H9 (cell line): ENCODE measurements around the gene BTLA. TPM values are rescaled to one million over a fixed set of nuclear protein-coding genes. Genes with fewer than 3 reads are reported as not detected.

Experiments used
- DNase-seq: peaks from one replicate; pipeline ENCODE4 v3.0.0-alpha.2; 2017
- H2AFZ ChIP-seq: one replicate; pipeline ENCODE4 v1.6.1; 2013; ENCODE audit warnings: mild to moderate bottlenecking, low read length, control low read depth, moderate library complexity
- H2AK5ac ChIP-seq: 2 replicates; pipeline ENCODE4 v1.6.1; 2013; ENCODE audit warnings: low read length, control low read depth, mixed read lengths; ENCODE audit not compliant: insufficient read length
- H2BK120ac ChIP-seq: one replicate; pipeline ENCODE4 v1.6.1; 2013; ENCODE audit warnings: low read depth, mild to moderate bottlenecking, low read length, control low read depth, inconsistent platforms; ENCODE audit not compliant: poor library complexity, severe bottlenecking
- H2BK12ac ChIP-seq: 2 replicates; pipeline ENCODE4 v1.6.1; 2013; ENCODE audit warnings: low read length, control low read depth, mixed read lengths, low read depth; ENCODE audit not compliant: insufficient read length
- H2BK15ac ChIP-seq: 2 replicates; pipeline ENCODE4 v1.6.1; 2013; ENCODE audit warnings: low read depth, low read length, control low read depth
- H2BK20ac ChIP-seq: one replicate; pipeline ENCODE4 v1.6.1; 2013; ENCODE audit warnings: low read depth, mild to moderate bottlenecking, low read length, control low read depth, inconsistent platforms; ENCODE audit not compliant: poor library complexity, severe bottlenecking
- H2BK5ac ChIP-seq: 2 replicates; pipeline ENCODE4 v1.6.1; 2013; ENCODE audit warnings: low read length, control low read depth, mixed read lengths; ENCODE audit not compliant: insufficient read length
- H3K14ac ChIP-seq: 2 replicates; pipeline ENCODE4 v1.6.1; 2013; ENCODE audit warnings: low read length, control low read depth; ENCODE audit not compliant: insufficient read depth
- H3K18ac ChIP-seq: 2 replicates; pipeline ENCODE4 v1.6.1; 2013; ENCODE audit warnings: low read depth, mild to moderate bottlenecking, mixed read lengths, low read length, control low read depth; ENCODE audit not compliant: insufficient read length
- H3K23ac ChIP-seq: 2 replicates; pipeline ENCODE4 v1.6.1; 2013; ENCODE audit warnings: low read length, control low read depth, mixed read lengths, low read depth; ENCODE audit not compliant: insufficient read length
- H3K23me2 ChIP-seq: 2 replicates; pipeline ENCODE4 v1.6.1; 2013; ENCODE audit warnings: low read depth, mild to moderate bottlenecking, mixed read lengths, low read length, control low read depth; ENCODE audit not compliant: insufficient read length, poor library complexity, severe bottlenecking
- H3K27ac ChIP-seq: 2 replicates; pipeline ENCODE4 v1.5.1; 2013; ENCODE audit warnings: low read length, control low read depth, mixed read lengths, low read depth; ENCODE audit not compliant: insufficient read length
- H3K27me3 ChIP-seq: 2 replicates; pipeline ENCODE4 v1.6.1; 2013; ENCODE audit warnings: low read length, control low read depth, inconsistent platforms; ENCODE audit not compliant: insufficient read depth
- H3K4ac ChIP-seq: 2 replicates; pipeline ENCODE4 v1.6.1; 2013; ENCODE audit warnings: low read depth, mild to moderate bottlenecking, control low read depth, inconsistent platforms, low read length, moderate library complexity
- H3K4me1 ChIP-seq: 2 replicates; pipeline ENCODE4 v1.6.1; 2013; ENCODE audit warnings: low read length, control low read depth, inconsistent platforms; ENCODE audit not compliant: insufficient read depth
- H3K4me2 ChIP-seq: 2 replicates; pipeline ENCODE4 v1.6.1; 2013; ENCODE audit warnings: low read length, control low read depth, mixed read lengths; ENCODE audit not compliant: insufficient read length, insufficient read depth
- H3K56ac ChIP-seq: 2 replicates; pipeline ENCODE4 v1.6.1; 2013; ENCODE audit warnings: low read depth, mild to moderate bottlenecking, mixed read lengths, low read length, control low read depth; ENCODE audit not compliant: insufficient read length
- H3K79me1 ChIP-seq: 2 replicates; pipeline ENCODE4 v1.6.1; 2013; ENCODE audit warnings: low read depth, mild to moderate bottlenecking, moderate library complexity, low read length, control low read depth, inconsistent platforms; ENCODE audit not compliant: insufficient read depth, poor library complexity, severe bottlenecking
- H3K79me2 ChIP-seq: 2 replicates; pipeline ENCODE4 v1.6.1; 2013; ENCODE audit warnings: low read length, control low read depth, inconsistent platforms; ENCODE audit not compliant: insufficient read depth
- H3K9ac ChIP-seq: 2 replicates; pipeline ENCODE4 v1.6.1; 2013; ENCODE audit warnings: low read length, control low read depth, mixed read lengths; ENCODE audit not compliant: insufficient read length; ENCODE audit errors: extremely low read depth
- H3K9me3 ChIP-seq: one replicate; pipeline ENCODE4 v1.6.1; 2013; ENCODE audit warnings: low read depth, low read length, inconsistent platforms; ENCODE audit not compliant: control insufficient read depth
- H3T11ph ChIP-seq: one replicate; pipeline ENCODE4 v1.6.1; 2013; ENCODE audit warnings: mild to moderate bottlenecking, low read length, control low read depth, inconsistent platforms
- H4K20me1 ChIP-seq: one replicate; pipeline ENCODE4 v1.6.1; 2013; ENCODE audit not compliant: control insufficient read depth, insufficient read length, insufficient read depth
- H4K5ac ChIP-seq: 2 replicates; pipeline ENCODE4 v1.6.1; 2013; ENCODE audit warnings: low read depth, mild to moderate bottlenecking, mixed read lengths, low read length, control low read depth; ENCODE audit not compliant: insufficient read length
- H4K8ac ChIP-seq: replicated peaks from 2 replicates; pipeline ENCODE4 v1.6.1; 2013; ENCODE audit warnings: low read length, control low read depth, mixed read lengths, low read depth; ENCODE audit not compliant: insufficient read length
- H4K91ac ChIP-seq: 2 replicates; pipeline ENCODE4 v1.6.1; 2013; ENCODE audit warnings: low read depth, mild to moderate bottlenecking, moderate library complexity, mixed read lengths, low read length, control low read depth; ENCODE audit not compliant: insufficient read length
- H3K27ac Mint-ChIP-seq, 3 experiments: 2 replicates in 2 of 3; 3 replicates in 1 of 3; pipeline ENCODE4 v1.8.0; 2020 to 2021; ENCODE audit warnings: mixed read lengths in 3 of 3, mild to moderate bottlenecking in 1 of 3, moderate library complexity in 1 of 3
- H3K27me3 Mint-ChIP-seq: 2 replicates; pipeline ENCODE4 v1.8.0; 2021; ENCODE audit warnings: low read depth, mild to moderate bottlenecking, moderate library complexity, mixed read lengths
- H3K36me3 Mint-ChIP-seq, 3 experiments: 2 replicates in 2 of 3; 3 replicates in 1 of 3; pipeline ENCODE4 v1.8.0; 2020 to 2021; ENCODE audit warnings: low read depth in 3 of 3, mixed read lengths in 3 of 3; ENCODE audit not compliant: insufficient read depth in 1 of 3
- H3K4me1 Mint-ChIP-seq, 2 experiments: 2 replicates each; pipeline ENCODE4 v1.8.0; 2020; ENCODE audit warnings: mixed read lengths in 2 of 2
- H3K4me3 Mint-ChIP-seq, 2 experiments: 2 replicates in 1 of 2; 3 replicates in 1 of 2; pipeline ENCODE4 v1.8.0; 2020 to 2021; ENCODE audit warnings: mild to moderate bottlenecking in 2 of 2, mixed read lengths in 2 of 2, moderate library complexity in 1 of 2
- H3K9me3 Mint-ChIP-seq, 2 experiments: 2 replicates in 1 of 2; 3 replicates in 1 of 2; pipeline ENCODE4 v1.8.0; 2020; ENCODE audit warnings: mild to moderate bottlenecking in 2 of 2, mixed read lengths in 2 of 2, moderate library complexity in 1 of 2
- total RNA-seq: library from RNA; stranded (reverse); gene quantifications from 2 replicates; pipeline ENCODE4 v1.2.1, GENCODE V29; 2021
- TF ChIP-seq, protein P1 (sequence below): fragments of 200-600 bp; sonication (generic); conservative IDR thresholded peaks from 3 replicates; pipeline ENCODE4 v1.8.0; 2021; ENCODE audit warnings: antibody characterized with exemption, mild to moderate bottlenecking

BTLA gene
- total RNA-seq, 1 experiment from 2014 or later = not detected

DNA sequence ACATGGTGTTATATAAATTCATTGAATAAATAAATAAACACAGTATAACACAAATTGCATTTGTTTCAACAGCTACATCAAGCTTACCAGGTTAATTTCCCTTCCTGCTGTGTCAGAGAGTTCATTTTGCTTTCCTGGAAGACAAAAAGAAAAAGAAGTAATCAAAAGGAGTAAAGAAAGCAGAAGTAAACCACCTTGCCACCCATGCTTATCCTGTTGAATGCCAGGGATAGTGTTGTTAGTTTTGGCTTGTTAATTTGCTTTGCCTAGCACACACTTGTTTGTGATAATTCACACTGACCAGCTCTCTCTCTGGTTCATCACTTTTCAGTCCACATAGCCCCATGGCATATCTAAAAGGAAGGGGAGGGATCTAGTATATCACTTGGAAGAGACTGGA lies 29.6 kb downstream of the BTLA start:
- no peak overlapping the region for H3K14ac ChIP-seq
- H3K4me1 Mint-ChIP-seq = peaks cover 14 to 24% of the 10 kb centered on the region in 2 experiments
- no peak overlapping the region for H3K56ac ChIP-seq

More for the DNA sequence above, 29.6 kb downstream of the BTLA start:
- Mint-ChIP-seq H3K27ac (no peak overlapping the region), H3K9me3 (no peaks in the 10 kb centered on the region), H3K4me3 (no peak overlapping the region), H3K27me3 (no peaks in the 10 kb centered on the region), H3K36me3 (no peaks in the 10 kb centered on the region)
- Histone ChIP-seq H2BK5ac (no peak overlapping the region), H3K79me2 (no peaks in the 10 kb centered on the region), H3K23ac (no peak overlapping the region), H2AK5ac (no peak overlapping the region), H3K4ac (no peak overlapping the region), H2BK12ac (no peak overlapping the region), H4K20me1 (no peaks in the 10 kb centered on the region), H4K91ac (no peak overlapping the region), H3K4me2 (no peak overlapping the region), H3K9me3 (no peaks in the 10 kb centered on the region), H2AFZ (no peak overlapping the region), H3K27ac (no peak overlapping the region), H3K9ac (no peak overlapping the region), H2BK20ac (no peak overlapping the region), H3K79me1 (no peaks in the 10 kb centered on the region), H3K27me3 (no peaks in the 10 kb centered on the region), H3K18ac (no peak overlapping the region), H4K5ac (no peak overlapping the region), H3K4me1 (peaks cover 4% of the 10 kb centered on the region; the same call in 1 of the 2 replicates), H4K8ac (no peak overlapping the region), H2BK120ac (no peak overlapping the region), H3T11ph (no peak overlapping the region), H2BK15ac (no peak overlapping the region), H3K23me2 (no peaks in the 10 kb centered on the region)
- no peak for DNase-seq
- TF ChIP-seq, protein P1, sequence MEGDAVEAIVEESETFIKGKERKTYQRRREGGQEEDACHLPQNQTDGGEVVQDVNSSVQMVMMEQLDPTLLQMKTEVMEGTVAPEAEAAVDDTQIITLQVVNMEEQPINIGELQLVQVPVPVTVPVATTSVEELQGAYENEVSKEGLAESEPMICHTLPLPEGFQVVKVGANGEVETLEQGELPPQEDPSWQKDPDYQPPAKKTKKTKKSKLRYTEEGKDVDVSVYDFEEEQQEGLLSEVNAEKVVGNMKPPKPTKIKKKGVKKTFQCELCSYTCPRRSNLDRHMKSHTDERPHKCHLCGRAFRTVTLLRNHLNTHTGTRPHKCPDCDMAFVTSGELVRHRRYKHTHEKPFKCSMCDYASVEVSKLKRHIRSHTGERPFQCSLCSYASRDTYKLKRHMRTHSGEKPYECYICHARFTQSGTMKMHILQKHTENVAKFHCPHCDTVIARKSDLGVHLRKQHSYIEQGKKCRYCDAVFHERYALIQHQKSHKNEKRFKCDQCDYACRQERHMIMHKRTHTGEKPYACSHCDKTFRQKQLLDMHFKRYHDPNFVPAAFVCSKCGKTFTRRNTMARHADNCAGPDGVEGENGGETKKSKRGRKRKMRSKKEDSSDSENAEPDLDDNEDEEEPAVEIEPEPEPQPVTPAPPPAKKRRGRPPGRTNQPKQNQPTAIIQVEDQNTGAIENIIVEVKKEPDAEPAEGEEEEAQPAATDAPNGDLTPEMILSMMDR = no peak
